ENCODE results near the gene AATK. TPM values are rescaled to one million over a fixed set of nuclear protein-coding genes. Genes with fewer than 3 reads are reported as not detected.

Gene AATK
- total and polyA plus RNA-seq, 10 of the 15 experiments (the other 5 are each of a cell fraction or from before 2014, with no cell fraction given), result 0.04 TPM; not detected in 9

GRCh38 chr17:81115749-81116464, 50.1 kb downstream of the AATK start:
- Histone ChIP-seq H3K4me1 (ENCODE audit: control insufficient read depth, insufficient read depth, low read length) (no peaks in the 10 kb centered on the region), H3K9ac (ENCODE audit: control insufficient read depth, insufficient read depth, low read length) (no peak overlapping the region), H3K79me2 (ENCODE audit: control insufficient read depth, insufficient read depth, low read length) (no peaks in the 10 kb centered on the region), H4K20me1 (ENCODE audit: control insufficient read depth, insufficient read depth) (no peaks in the 10 kb centered on the region), H3K36me3 (ENCODE audit: control insufficient read depth in 2 of 2, insufficient read depth in 2 of 2, low read length in 1 of 2) (no peaks in the 10 kb centered on the region), H2AFZ (ENCODE audit: control insufficient read depth, low read depth, low read length) (no peak overlapping the region), H3K4me3 (no peak overlapping the region), H3K9me3 (replicated peaks; ENCODE audit: control insufficient read depth, insufficient read depth, low read length) (no peaks in the 10 kb centered on the region), H3K27me3 (replicated peaks in 1 of 2; ENCODE audit: control insufficient read depth in 2 of 2, insufficient read depth in 2 of 2, low read length in 1 of 2) (no peaks in the 10 kb centered on the region; a peak in 1 of 4 replicates), H3K4me2 (ENCODE audit: control insufficient read depth, insufficient read depth) (no peak overlapping the region), H3K27ac (ENCODE audit: control insufficient read depth, insufficient read depth) (no peak overlapping the region)
- TF ChIP-seq ELK1 (IDR thresholded peaks at IDR 0.05; ENCODE audit: low read depth, low read length) (no peak), CBFB (IDR thresholded peaks at IDR 0.05; ENCODE audit: low read depth) (no peak), ZNF622 (IDR thresholded peaks at IDR 0.05) (no peak), TCF3 (IDR thresholded peaks at IDR 0.05; ENCODE audit: borderline replicate concordance, insufficient read depth, low read depth, low read length) (no peak), CTCF (IDR thresholded peaks at IDR 0.05 in 2 of 3, conservative IDR thresholded peaks at IDR 0.05 in 1 of 3; ENCODE audit: control insufficient read depth in 2 of 3, extremely low read depth in 1 of 3, insufficient read depth in 1 of 3, low read depth in 3 of 3, low read length in 3 of 3) (no peak), STAT1 (conservative IDR thresholded peaks at IDR 0.05) (no peak), IKZF2 (IDR thresholded peaks at IDR 0.05) (no peak)
- TF ChIP-seq, protein P1, sequence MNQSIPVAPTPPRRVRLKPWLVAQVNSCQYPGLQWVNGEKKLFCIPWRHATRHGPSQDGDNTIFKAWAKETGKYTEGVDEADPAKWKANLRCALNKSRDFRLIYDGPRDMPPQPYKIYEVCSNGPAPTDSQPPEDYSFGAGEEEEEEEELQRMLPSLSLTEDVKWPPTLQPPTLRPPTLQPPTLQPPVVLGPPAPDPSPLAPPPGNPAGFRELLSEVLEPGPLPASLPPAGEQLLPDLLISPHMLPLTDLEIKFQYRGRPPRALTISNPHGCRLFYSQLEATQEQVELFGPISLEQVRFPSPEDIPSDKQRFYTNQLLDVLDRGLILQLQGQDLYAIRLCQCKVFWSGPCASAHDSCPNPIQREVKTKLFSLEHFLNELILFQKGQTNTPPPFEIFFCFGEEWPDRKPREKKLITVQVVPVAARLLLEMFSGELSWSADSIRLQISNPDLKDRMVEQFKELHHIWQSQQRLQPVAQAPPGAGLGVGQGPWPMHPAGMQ (IDR thresholded peaks at IDR 0.05; ENCODE audit: borderline replicate concordance), result no peak
- TF ChIP-seq, protein P2, sequence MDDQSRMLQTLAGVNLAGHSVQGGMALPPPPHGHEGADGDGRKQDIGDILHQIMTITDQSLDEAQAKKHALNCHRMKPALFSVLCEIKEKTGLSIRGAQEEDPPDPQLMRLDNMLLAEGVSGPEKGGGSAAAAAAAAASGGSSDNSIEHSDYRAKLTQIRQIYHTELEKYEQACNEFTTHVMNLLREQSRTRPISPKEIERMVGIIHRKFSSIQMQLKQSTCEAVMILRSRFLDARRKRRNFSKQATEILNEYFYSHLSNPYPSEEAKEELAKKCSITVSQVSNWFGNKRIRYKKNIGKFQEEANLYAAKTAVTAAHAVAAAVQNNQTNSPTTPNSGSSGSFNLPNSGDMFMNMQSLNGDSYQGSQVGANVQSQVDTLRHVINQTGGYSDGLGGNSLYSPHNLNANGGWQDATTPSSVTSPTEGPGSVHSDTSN (IDR thresholded peaks at IDR 0.05; ENCODE audit: insufficient replicate concordance, low read depth, low read length), result no peak
- TF ChIP-seq, protein P3, sequence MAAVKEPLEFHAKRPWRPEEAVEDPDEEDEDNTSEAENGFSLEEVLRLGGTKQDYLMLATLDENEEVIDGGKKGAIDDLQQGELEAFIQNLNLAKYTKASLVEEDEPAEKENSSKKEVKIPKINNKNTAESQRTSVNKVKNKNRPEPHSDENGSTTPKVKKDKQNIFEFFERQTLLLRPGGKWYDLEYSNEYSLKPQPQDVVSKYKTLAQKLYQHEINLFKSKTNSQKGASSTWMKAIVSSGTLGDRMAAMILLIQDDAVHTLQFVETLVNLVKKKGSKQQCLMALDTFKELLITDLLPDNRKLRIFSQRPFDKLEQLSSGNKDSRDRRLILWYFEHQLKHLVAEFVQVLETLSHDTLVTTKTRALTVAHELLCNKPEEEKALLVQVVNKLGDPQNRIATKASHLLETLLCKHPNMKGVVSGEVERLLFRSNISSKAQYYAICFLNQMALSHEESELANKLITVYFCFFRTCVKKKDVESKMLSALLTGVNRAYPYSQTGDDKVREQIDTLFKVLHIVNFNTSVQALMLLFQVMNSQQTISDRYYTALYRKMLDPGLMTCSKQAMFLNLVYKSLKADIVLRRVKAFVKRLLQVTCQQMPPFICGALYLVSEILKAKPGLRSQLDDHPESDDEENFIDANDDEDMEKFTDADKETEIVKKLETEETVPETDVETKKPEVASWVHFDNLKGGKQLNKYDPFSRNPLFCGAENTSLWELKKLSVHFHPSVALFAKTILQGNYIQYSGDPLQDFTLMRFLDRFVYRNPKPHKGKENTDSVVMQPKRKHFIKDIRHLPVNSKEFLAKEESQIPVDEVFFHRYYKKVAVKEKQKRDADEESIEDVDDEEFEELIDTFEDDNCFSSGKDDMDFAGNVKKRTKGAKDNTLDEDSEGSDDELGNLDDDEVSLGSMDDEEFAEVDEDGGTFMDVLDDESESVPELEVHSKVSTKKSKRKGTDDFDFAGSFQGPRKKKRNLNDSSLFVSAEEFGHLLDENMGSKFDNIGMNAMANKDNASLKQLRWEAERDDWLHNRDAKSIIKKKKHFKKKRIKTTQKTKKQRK (IDR thresholded peaks at IDR 0.05; ENCODE audit: low read depth, low read length), result no peak
- TF ChIP-seq, protein P4, sequence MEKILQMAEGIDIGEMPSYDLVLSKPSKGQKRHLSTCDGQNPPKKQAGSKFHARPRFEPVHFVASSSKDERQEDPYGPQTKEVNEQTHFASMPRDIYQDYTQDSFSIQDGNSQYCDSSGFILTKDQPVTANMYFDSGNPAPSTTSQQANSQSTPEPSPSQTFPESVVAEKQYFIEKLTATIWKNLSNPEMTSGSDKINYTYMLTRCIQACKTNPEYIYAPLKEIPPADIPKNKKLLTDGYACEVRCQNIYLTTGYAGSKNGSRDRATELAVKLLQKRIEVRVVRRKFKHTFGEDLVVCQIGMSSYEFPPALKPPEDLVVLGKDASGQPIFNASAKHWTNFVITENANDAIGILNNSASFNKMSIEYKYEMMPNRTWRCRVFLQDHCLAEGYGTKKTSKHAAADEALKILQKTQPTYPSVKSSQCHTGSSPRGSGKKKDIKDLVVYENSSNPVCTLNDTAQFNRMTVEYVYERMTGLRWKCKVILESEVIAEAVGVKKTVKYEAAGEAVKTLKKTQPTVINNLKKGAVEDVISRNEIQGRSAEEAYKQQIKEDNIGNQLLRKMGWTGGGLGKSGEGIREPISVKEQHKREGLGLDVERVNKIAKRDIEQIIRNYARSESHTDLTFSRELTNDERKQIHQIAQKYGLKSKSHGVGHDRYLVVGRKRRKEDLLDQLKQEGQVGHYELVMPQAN (conservative IDR thresholded peaks at IDR 0.05), result no peak
- ChIA-PET POLR2A (no interaction called here), RAD21 (ENCODE audit: unreplicated experiment) (no interaction called here), SMC1A (ENCODE audit: uncharacterized antibody, unreplicated experiment) (interaction anchor here (0.6 kb wide), 1 partner anchor 386 kb away, joined by 4 read pairs; no protein-coding TSS in a partner anchor), CTCF (interaction anchor here (1.0 kb wide), 1 partner anchor 54 kb away, joined by 3 read pairs; no protein-coding TSS in a partner anchor)
- ATAC-seq (no peak), FAIRE-seq (no peak), DNase-seq (ENCODE audit: low read depth, low spot score) (no peak)
- intact Hi-C loops (cut with micrococcal nuclease; ENCODE audit: unreplicated experiment) (no loop called here), in situ Hi-C loops (cut with MboI) (no loop called here)
- 45% methylated on average over 22 of the region's 22 CpGs for WGBS (ENCODE audit: insufficient coverage, insufficient replicate concordance, low lambda C conversion rate, missing lambda C conversion rate)
- BruUV-seq (replicated peaks), result no TSS peak

All from GM12878 (cell line).